ENCODE data around the gene C3orf70. TPM values are rescaled to one million over a fixed set of nuclear protein-coding genes. Genes with fewer than 3 reads are reported as not detected.

The C3orf70 gene
- total RNA-seq, 1 experiment from 2014 or later = 0.12 TPM

GRCh38 chr3:185155678-185156077 lies 2.8 kb upstream of the C3orf70 start:
- H3K36me3 Mint-ChIP-seq (ENCODE audit: insufficient read depth, unreplicated experiment) = peaks cover 13% of the 10 kb centered on the region
- H3K4me1 Mint-ChIP-seq (ENCODE audit: low read depth, unreplicated experiment) = no peaks in the 10 kb centered on the region
- no peak for DNase-seq
- intact Hi-C loops (cut with micrococcal nuclease; ENCODE audit: unreplicated experiment) = no loop called here
- H3K9me3 Mint-ChIP-seq (ENCODE audit: low read depth, unreplicated experiment) = no peaks in the 10 kb centered on the region
- no peak overlapping the region for H3K27ac Mint-ChIP-seq (ENCODE audit: unreplicated experiment)
- CTCF ChIA-PET = interaction anchor here (1.7 kb wide), 1 partner anchor 8 kb away, joined by 4 read pairs; no protein-coding TSS in a partner anchor
- no peak for TF ChIP-seq CTCF (IDR thresholded peaks at IDR 0.05; ENCODE audit: unreplicated experiment)
- H3K27me3 Mint-ChIP-seq (ENCODE audit: unreplicated experiment) = peaks cover 7% of the 10 kb centered on the region
- no peak overlapping the region for H3K4me3 Mint-ChIP-seq (ENCODE audit: low read depth, unreplicated experiment)
- BruUV-seq (replicated peaks) = no TSS peak

DNA sequence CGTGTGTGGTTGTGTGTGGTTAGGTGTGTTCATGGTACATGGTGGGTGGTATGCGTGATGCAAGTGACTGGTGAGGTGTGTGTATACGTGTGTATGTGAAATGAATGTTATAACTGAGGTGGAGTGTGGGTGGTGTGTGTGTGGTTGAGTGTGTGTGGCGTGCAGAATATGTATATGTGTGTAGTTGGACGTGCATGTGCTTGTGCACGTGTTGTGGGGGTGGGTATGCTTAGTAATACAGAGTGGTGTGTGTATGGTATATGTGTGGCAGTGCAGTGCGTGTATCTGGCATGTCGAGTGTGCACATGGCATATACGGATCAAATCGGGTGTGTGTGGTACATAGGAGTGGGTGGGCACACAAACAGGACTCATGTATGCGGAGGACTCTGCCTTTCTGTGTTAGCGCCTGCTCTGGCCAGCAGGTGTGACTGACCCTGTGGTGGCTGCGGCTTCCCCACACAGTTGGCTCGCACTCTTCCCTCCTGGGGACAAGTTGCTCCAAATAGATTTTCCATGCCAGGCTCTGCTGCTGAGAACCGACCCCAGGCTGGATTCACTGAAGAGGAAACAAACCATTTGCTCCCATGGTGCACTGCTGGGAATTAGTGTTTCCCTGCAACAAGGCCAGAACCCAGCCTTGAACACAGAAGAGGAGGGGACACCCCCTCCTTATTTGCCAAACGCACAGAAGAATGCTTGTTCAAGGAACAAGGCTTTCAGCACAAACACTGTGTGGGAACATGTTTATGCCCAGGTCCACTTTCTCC lies 1.2 kb upstream of the C3orf70 start:
- Mint-ChIP-seq H3K4me1 (ENCODE audit: low read depth, unreplicated experiment) (no peaks in the 10 kb centered on the region), H3K4me3 (ENCODE audit: low read depth, unreplicated experiment) (no peak overlapping the region), H3K9me3 (ENCODE audit: low read depth, unreplicated experiment) (no peaks in the 10 kb centered on the region), H3K36me3 (ENCODE audit: insufficient read depth, unreplicated experiment) (peaks cover 13% of the 10 kb centered on the region), H3K27ac (ENCODE audit: unreplicated experiment) (no peak overlapping the region), H3K27me3 (ENCODE audit: unreplicated experiment) (no peaks in the 10 kb centered on the region)
- TF ChIP-seq CTCF (IDR thresholded peaks at IDR 0.05; ENCODE audit: unreplicated experiment) = no peak
- BruUV-seq (replicated peaks) = no TSS peak
- intact Hi-C loops (cut with micrococcal nuclease; ENCODE audit: unreplicated experiment) = no loop called here
- CTCF ChIA-PET = interaction anchor here (0.6 kb wide), 1 partner anchor 91 kb away, joined by 4 read pairs; no protein-coding TSS in a partner anchor
- DNase-seq = no peak

GRCh38 chr3:185153171-185153771 lies 411 bp upstream of the C3orf70 start:
- CTCF ChIA-PET = interaction anchor here (0.6 kb wide), 1 partner anchor 91 kb away, joined by 4 read pairs; no protein-coding TSS in a partner anchor
- Mint-ChIP-seq H3K27me3 (ENCODE audit: unreplicated experiment) (no peaks in the 10 kb centered on the region), H3K36me3 (ENCODE audit: insufficient read depth, unreplicated experiment) (peaks cover 13% of the 10 kb centered on the region), H3K27ac (ENCODE audit: unreplicated experiment) (no peak overlapping the region), H3K4me3 (ENCODE audit: low read depth, unreplicated experiment) (no peak overlapping the region), H3K4me1 (ENCODE audit: low read depth, unreplicated experiment) (no peaks in the 10 kb centered on the region), H3K9me3 (ENCODE audit: low read depth, unreplicated experiment) (no peaks in the 10 kb centered on the region)
- TF ChIP-seq CTCF (IDR thresholded peaks at IDR 0.05; ENCODE audit: unreplicated experiment) = no peak
- intact Hi-C loops (cut with micrococcal nuclease; ENCODE audit: unreplicated experiment) = no loop called here
- peak; percentile 28 for DNase-seq
- BruUV-seq (replicated peaks) = no TSS peak

- no TSS peak for BruUV-seq (replicated peaks)
- CTCF ChIA-PET = interaction anchor here (0.7 to 1.3 kb wide), 2 partner anchors 20 to 100 kb away, joined by 4 to 6 read pairs; no protein-coding TSS in a partner anchor
- peaks cover 13% of the 10 kb centered on the region for H3K36me3 Mint-ChIP-seq (ENCODE audit: insufficient read depth, unreplicated experiment)
- intact Hi-C loops (cut with micrococcal nuclease; ENCODE audit: unreplicated experiment) = no loop called here
- H3K4me3 Mint-ChIP-seq (ENCODE audit: low read depth, unreplicated experiment) = no peak overlapping the region
- DNase-seq = no peak
- H3K4me1 Mint-ChIP-seq (ENCODE audit: low read depth, unreplicated experiment) = no peaks in the 10 kb centered on the region
- no peaks in the 10 kb centered on the region for H3K27me3 Mint-ChIP-seq (ENCODE audit: unreplicated experiment)
- no peak for TF ChIP-seq CTCF (IDR thresholded peaks at IDR 0.05; ENCODE audit: unreplicated experiment)
- no peaks in the 10 kb centered on the region for H3K9me3 Mint-ChIP-seq (ENCODE audit: low read depth, unreplicated experiment)
- H3K27ac Mint-ChIP-seq (ENCODE audit: unreplicated experiment) = no peak overlapping the region
Observed at GRCh38 chr3:185151964-185152409, 873 bp downstream of the C3orf70 start.
